G401 (cell line): ENCODE measurements around the gene DPP4. TPM values are rescaled to one million over a fixed set of nuclear protein-coding genes. Genes with fewer than 3 reads are reported as not detected.
A peak's percentile ranks its signal among the peaks of the same experiment; 100 is the strongest.
"Not testable (repeated sequence)": the region's sequence is repeated elsewhere in the genome, so short reads cannot be mapped to it uniquely, and the experiment has no call there.

Source experiments
- DNase-seq: peaks from one replicate; pipeline ENCODE4 v3.0.0-alpha.2; 2015; ENCODE audit warnings: low spot score
- in situ Hi-C: cut with HindIII; loops from 2 replicates; pipeline ENCODE4 v1.10.0; 2016; ENCODE audit warnings: low sequenced_read_pairs, mixed read lengths
- total RNA-seq: library from RNA; depleted of rRNA; stranded (reverse); fragments of >200 nt; shearing (Covaris generic); gene quantifications from 2 replicates; pipeline ENCODE4 v1.2.3, GENCODE V29; 2014

Gene DPP4
- total RNA-seq, 1 experiment from 2014 or later: not detected

GRCh38 chr2:162000431-162000830 lies 73.6 kb downstream of the DPP4 start:
- DNase-seq: no peak
- in situ Hi-C loops: no loop called here

- peak; percentile 10 for DNase-seq
- in situ Hi-C loops: no loop called here
These were observed 74.7 kb downstream of the DPP4 start for GRCh38 chr2:161999321-161999720.

GRCh38 chr2:161998857-161999256 lies 75.2 kb downstream of the DPP4 start:
- in situ Hi-C loops: no loop called here
- DNase-seq: no peak

- DNase-seq: no peak
- in situ Hi-C loops: no loop called here
These were observed 76.0 kb downstream of the DPP4 start for GRCh38 chr2:161997916-161998471.

- in situ Hi-C loops: no loop called here
These were observed 78.4 kb downstream of the DPP4 start for GRCh38 chr2:161995553-161996016.

GRCh38 chr2:161994761-161995520 lies 79.1 kb downstream of the DPP4 start:
- in situ Hi-C loops: no loop called here
- DNase-seq: no peak

More at GRCh38 chr2:161995553-161996016, 78.4 kb downstream of the DPP4 start:
- no peak for DNase-seq

GRCh38 chr2:161992531-161992930 lies 81.5 kb downstream of the DPP4 start:
- DNase-seq: no peak
- in situ Hi-C loops: no loop called here

- in situ Hi-C loops: no loop called here
- DNase-seq: no peak
These were observed 82.0 kb downstream of the DPP4 start for GRCh38 chr2:161991991-161992390.

- in situ Hi-C loops: no loop called here
- DNase-seq: no peak
These were observed 83.3 kb downstream of the DPP4 start for GRCh38 chr2:161990741-161991140.

GRCh38 chr2:161990036-161990435 lies 84.0 kb downstream of the DPP4 start:
- in situ Hi-C loops: no loop called here
- DNase-seq: no peak

- DNase-seq: no peak
These were observed 85.4 kb downstream of the DPP4 start for GRCh38 chr2:161988589-161988988.

GRCh38 chr2:161987311-161987710 lies 86.7 kb downstream of the DPP4 start:
- in situ Hi-C loops: no loop called here
- DNase-seq: no peak

More at GRCh38 chr2:161988589-161988988, 85.4 kb downstream of the DPP4 start:
- in situ Hi-C loops: no loop called here

GRCh38 chr2:161983866-161984265 lies 90.1 kb downstream of the DPP4 start:
- DNase-seq: no peak
- in situ Hi-C loops: no loop called here

- no peak for DNase-seq
- in situ Hi-C loops: no loop called here
These were observed 90.7 kb downstream of the DPP4 start for GRCh38 chr2:161983331-161983651.

GRCh38 chr2:161982548-161983330 lies 91.3 kb downstream of the DPP4 start:
- no peak for DNase-seq

GRCh38 chr2:161981679-161982250 lies 92.2 kb downstream of the DPP4 start:
- in situ Hi-C loops: no loop called here

More at GRCh38 chr2:161982548-161983330, 91.3 kb downstream of the DPP4 start:
- in situ Hi-C loops: no loop called here

GRCh38 chr2:161980976-161981375 lies 93.0 kb downstream of the DPP4 start:
- in situ Hi-C loops: no loop called here
- DNase-seq: no peak

More at GRCh38 chr2:161981679-161982250, 92.2 kb downstream of the DPP4 start:
- peak; percentile 51 for DNase-seq

GRCh38 chr2:161979490-161979889 lies 94.5 kb downstream of the DPP4 start:
- in situ Hi-C loops: no loop called here
- no peak for DNase-seq

- DNase-seq, in situ Hi-C loops: not testable (repeated sequence)
These were observed 96.1 kb downstream of the DPP4 start for GRCh38 chr2:161977926-161978325.

GRCh38 chr2:161976917-161977316 lies 97.1 kb downstream of the DPP4 start:
- no peak for DNase-seq
- in situ Hi-C loops: no loop called here
